HG03135 (cell line): ENCODE measurements around the gene SESN3.
"Not testable (repeated sequence)": the region's sequence is repeated elsewhere in the genome, so short reads cannot be mapped to it uniquely, and the experiment has no call there.

Source experiments
- ATAC-seq: cut with Tn5 transposase; IDR thresholded peaks from one replicate; pipeline ENCODE4 v1.9.1; 2021; ENCODE audit warnings: mild to moderate bottlenecking, moderate library complexity; ENCODE audit not compliant: unreplicated experiment

The SESN3 gene

DNA sequence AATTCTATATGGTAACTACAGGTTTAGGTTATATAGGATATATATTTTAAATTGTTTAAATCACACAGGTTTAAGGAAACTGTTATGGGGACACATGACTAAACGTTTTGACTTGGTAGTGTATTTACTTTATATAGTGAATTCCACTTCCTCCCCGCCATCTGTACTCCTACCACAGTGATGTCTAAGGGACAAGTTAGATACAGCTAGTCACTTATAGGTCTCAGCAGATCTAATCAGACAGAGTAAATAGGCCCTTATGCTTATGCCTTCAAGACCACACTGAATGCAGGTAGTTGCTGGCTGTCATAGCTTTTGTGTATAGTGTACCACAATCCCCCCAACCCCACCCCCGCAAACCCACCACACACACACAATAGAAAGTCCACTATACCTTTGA, 8.2 kb downstream of the SESN3 start:
- no peak for ATAC-seq

DNA sequence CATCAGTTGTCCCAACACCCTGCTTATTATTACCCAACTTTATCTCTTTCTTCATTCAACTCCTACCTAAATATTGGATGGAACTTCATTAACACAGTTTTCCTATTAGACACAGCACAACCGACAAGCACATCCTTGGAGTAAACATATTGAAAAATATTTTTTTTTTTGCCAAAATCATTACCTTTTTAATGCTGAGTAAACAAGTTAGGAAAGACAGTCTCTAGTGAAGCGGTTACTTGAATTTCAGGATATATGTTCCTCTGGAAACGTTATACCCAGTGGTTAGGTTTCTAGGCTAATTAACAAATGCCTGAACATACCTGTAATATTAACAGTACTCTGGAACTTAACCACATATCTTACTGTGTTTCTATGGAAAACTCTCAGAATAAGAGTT, 11.4 kb downstream of the SESN3 start:
- no peak for ATAC-seq

DNA sequence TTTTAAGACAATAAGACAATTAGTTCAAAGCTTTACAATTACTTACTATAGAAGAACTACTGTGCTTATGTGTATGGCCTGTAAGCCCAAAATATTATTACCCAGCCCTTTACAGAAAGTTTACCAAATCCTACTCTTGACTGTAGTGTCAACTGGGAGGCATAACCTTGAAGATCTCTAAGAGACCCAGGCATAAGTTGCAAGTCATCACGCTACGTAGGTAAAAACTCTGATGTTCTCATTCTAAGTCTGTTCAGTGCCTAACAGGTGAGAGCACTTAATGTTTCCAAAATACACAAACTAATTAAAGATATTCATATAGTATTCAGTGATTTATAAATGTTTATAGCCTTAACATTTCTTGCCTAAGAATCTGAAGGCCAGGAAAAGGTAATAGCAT, 12.9 kb downstream of the SESN3 start:
- no peak for ATAC-seq

DNA sequence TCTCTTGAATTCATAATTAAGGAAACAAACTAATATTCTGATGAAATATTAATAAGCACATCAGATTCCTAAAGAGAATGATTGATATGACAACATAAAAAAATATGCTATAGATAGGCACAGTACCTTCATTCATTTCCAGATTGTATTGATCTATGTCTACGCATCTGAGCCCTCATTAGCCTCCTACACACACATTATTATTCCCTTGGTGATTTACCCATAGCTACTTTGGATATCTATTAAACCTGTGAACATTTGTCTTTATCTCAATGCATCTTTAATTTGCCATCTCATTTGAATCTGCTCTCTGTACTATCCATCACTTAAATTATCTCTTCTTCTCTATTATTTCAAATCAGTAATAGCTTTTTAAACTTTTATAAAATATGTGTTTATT, 18.4 kb downstream of the SESN3 start:
- ATAC-seq, result no peak

DNA sequence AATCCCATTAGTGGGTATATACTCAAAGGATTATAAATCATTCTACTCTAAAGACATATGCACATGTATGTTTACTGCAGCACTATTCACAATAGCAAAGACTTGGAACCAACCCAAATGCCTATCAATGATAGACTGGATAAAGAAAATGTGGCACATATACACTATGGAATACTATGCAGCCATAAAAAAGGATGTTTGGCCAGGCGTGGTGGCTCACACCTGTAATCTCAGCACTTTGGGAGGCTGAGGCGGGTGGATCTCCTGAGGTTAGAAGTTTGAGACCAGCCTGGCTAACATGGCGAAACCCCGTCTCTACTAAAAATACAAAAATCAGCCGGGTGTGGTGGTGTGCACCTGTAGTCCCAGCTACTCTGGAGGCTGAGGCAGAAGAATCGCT, 21.5 kb downstream of the SESN3 start:
- ATAC-seq, result not testable (repeated sequence)

DNA sequence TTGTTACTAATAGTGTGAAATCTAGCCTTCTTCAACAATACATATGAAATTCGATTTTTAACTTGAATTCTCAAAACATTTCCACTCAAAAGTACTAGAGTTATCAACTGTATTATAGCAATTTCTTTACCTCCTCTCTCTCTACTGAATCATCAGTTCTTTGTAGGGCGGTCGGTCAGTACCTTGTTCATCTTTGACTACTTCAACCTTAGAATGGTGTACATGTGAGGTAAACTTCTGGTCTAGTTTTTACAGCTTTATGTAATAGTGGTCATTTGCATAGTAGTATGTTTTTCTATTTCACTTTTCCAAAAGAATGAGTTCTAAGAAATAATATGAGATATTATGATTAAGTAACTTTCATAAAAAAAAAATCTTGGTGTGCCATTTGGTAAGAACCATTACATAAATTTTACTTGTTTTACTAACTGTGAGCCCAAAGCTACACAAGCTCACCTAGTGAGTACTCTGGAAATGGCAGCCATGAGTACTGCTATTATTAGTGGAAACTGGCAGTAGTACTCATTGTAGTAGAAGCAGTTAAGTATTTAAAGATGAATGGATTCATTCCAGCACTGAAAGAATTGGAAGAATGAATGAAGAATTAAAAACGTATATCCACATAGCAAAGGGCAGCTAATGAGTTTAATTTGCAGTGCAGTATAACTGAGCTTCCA, 30.1 kb downstream of the SESN3 start:
- ATAC-seq, result no peak

DNA sequence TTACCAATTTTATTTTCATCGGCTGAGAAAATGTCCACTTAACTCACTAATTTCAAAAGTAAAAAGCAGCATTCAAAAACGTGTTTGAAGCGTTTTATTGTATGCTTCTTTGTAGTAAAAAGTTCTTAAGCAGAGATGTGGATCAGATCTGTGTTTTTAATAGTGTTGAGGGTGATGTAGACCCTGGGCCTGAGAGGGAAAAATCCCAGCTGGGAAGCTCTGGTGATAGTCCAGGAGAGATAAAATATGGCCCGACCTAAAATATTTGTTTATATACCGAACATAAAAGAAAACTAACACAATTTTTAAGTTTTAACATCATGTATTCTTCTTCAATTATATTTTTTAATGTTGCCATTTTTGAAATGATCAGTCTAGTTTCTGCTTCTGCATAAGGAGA, 35.2 kb downstream of the SESN3 start:
- ATAC-seq, result no peak

DNA sequence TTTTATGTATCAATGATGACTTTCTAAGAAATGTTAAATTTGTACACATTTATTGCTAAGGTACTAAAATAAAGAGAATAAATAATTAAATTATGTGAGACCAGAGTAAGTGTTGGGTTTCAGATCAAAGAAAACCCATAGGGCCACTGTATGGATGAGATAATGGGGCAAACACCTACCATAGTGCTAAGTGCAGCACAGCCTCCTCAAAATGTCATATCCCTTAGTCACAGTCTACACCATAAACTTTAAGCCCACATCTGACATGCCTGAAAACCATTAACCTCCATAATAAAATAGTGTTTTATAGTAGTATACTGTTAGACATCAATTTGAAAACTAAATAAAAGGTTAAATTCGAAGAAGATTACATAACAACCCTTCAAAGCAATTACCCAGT, 37.5 kb downstream of the SESN3 start:
- no peak for ATAC-seq

DNA sequence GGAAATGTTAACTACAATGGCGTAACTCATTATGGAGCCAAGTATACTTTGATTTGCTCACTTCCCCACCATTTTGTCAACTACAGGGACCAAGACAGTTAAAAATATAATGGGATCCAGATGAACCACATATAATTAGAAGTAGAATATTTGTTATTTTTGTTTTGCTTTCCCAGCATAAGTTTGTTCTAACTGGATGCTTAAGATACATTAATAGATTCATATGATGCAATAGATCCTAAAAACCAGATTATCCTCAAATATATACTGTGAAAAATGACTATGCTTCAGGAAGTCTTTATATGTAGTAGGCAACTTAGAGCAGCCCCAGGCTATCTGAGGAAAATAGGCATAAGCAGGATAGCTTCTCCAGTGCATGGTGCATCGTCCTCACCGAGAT, 38.3 kb downstream of the SESN3 start:
- no peak for ATAC-seq

DNA sequence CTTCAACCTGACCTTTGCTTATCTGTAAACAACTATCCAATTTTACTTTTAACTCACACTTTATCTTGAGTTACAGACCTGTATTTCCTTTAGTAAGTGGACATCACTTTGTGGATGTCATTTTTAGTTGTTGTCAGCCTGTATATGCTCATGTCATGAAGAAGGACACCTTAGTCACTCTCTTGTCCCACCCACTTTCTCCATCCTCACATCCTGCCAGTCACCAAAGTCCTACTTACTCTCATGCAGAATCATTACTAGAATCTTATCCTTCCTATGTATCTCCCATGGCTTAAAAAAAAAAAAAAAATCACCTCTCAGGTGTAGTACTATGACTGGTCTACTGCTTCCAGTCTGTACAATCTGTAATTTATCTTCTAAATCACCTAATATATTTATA, 43.3 kb downstream of the SESN3 start:
- ATAC-seq, result no peak

DNA sequence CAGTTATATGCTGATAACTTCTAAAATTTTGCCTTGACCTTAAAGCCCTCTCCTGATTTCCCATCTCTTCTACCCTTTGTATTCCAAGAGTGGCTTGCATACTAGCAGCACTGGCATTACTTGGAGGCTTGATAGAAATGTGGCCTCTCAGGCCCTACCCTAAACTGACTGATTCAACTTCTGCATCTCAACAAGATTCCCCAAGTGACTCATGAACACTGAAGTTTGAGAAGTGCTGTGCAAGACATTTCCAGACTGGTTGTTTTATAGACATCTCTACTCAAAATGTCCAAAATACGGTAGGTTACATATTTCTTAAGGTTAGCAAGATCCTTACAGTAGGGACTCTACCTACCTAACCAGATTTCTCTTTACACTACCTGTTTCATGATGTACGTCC, 48.6 kb downstream of the SESN3 start:
- ATAC-seq, result no peak

DNA sequence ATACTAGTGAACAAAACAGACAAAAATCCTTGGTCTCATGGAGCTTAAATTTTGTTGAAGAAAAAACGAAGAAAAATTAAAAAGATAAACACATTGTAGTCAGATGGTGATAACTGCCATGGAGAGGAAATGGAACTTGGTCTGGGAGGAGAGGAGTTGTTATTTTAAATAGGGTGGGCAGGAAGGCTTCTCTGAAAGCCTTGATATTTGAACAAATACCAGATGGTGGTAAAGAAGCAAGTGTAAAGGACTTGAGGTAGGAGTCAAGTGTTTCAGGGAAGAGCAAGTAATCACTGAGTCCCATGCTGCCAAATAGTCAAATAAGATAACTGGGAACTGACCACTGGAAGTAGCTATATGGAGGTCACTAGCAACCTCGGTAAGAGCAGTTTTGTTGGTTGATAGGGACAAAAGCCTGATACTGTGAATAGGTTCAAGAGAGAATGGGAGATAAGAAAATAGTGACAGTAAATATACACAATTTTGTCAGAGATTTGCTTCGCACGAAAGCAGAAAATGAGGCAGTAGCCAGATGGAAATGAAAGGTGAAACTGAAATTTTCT, 55.1 kb downstream of the SESN3 start:
- ATAC-seq, result no peak

DNA sequence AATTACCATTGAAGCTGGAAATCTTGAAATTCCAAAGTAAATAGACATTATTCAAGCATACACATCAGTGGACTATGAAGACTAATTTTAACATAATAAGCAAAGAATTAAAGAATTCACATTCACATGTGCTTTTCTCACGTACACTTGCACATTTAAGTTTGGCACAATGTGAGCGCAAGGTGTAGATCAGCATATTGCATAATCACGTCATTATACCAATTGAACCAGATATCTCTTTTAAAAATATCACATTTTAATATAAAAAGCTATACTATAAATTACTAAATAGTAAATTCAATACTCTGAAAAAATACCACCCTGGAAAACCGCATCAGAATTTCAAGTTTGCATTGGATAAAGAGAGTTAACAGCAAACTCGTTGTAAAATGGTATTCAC, 60.7 kb downstream of the SESN3 start:
- ATAC-seq, result no peak

DNA sequence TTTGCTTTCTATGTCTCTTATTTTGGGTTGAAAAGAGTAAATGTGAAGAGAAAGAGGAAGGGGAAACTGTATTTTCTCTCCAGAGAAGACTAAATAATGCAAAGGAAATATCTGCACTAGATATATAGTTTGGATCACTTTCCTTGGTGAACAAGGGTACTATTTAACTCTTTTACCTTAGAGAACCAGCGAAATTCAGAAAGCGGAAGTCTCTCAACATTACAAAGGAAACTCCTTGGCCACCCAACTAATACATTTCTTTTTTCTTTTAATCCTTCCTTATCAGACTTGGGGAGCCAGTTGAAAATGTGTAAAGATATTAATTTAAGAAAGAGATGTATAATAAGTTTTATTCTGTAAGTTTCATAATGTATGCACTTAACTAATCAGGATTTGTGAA, 64.2 kb downstream of the SESN3 start:
- no peak for ATAC-seq

DNA sequence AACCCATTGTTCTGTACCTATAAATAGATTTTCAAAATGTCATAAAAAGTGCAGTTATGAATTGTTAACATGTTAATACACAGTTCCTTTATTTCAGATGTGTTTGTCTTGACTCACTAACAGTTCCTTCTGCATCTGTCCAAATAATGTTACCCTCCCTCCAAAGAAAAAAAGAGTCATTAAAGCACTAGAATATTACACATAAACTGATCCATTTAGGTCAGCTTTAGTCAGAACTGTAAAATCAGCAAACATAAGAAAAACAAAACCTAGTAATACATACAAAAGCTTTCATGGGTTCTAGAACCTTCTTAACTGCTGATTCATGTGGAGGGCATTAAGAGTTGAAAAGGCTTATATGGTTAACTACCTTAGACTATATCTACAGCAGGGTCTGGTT, 65.4 kb downstream of the SESN3 start:
- ATAC-seq, result no peak

DNA sequence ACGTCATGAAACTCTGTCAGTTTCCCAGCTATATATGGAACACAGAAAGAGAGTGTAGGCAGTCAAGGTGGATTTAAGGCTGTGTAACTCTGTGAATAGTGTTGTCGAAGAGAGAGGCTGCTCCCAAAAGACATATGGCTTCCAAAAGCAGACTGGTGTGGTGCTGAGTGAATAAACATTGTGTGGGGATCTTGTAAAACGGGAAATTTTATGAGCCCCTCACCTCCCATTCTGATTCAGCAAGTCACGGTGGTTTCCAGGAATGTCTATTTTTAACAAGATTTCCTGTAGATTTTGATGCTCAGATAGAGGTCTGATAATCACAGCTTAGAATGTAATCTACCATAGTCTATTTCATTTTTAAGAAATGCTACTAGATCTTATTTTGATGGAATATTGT, 67.9 kb downstream of the SESN3 start:
- no peak for ATAC-seq

DNA sequence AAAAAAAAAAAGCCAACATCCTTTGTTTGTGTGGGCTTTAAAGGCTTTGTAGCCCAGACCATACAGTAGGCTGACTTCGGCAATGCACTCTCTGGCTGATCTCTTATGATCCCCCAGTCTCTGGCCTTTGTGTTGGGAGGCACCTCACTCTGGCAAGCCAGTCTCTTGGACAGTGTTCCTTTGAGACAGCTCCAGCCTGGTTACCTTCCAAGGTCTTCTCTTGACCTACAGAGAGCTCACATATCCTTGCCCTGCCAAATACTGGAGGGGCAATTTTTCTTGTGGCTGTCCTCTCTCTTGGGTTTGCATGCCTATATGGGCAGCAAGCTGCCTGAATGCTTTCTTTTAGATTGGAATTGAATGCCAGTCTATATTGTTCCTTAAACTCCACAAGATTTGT, 69.8 kb downstream of the SESN3 start:
- ATAC-seq, result no peak

DNA sequence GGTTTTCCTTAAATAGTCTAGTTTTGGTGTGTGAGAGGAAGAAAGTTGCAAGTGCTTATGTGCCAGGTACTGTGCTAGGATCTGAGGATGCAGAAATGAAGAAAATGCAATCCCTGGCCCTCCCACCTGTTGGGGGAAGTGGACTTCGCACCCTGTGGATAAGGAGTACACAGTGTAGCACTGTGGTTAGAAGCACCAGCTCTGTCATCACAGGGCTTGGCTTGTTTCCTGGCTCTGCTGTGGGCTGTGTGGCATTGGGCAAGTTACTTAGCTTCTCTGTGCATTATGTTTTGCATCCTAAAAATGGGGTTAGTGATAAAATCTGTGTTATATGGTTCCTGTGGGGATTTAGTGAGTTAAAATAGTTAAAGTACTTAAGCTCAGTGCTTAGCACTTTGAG, 73.2 kb downstream of the SESN3 start:
- ATAC-seq, result no peak

DNA sequence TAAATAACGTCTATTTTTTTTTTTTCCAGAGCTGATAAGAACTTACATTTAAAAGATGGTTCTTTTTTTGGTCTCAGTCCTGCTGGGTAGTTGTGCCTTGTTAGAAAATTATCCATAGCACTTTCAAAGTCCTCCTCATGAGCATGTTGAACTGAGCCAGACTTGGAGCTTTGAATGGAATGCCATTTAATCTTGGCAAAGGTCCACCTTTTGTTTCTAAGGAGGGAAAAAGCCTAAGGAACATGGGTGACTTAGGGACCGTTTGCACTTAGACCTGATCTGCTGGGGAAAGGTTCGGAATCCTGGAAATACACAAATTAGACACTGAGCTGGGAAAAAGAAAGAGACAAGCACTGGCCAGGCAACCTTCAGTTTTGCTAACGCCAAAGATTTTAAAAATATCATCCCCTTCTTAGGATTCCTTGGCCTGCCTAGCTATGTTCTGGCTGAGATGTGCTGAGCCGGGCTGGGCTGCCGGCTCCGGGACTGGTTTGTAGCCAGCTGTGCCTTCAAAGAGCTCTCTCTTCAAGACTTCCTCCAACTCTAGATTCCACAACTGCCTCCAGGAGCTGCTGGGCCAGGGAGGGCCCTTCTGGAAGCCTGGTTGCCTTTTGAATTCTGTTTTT, 74.0 kb downstream of the SESN3 start:
- ATAC-seq, result no peak

DNA sequence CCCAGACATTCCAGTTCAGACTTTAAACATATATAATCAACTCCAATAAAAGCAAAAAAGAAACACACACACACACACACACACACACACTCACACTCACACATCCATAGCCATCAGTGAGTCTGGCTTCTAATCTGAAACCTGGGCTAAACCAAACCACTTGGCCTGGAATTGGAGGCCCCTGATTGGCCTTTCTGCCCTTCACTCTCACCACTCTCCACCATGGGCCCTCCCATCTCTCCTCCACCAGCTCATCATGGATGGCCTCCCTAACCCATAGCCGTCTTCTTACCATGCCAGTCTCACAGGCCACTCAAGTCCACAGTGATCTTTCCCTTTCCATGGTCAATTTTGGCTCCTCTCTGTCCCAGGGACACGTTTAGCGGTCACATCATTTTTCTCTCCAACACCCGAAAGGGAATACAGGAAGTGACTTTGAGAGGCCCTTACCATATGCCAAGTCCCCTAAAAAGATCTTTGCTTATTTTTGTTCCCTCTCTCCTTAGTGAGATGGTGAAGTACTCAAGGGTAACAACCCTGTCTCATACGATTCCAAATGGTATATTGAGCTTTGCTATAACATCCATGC, 74.8 kb downstream of the SESN3 start:
- no peak for ATAC-seq

DNA sequence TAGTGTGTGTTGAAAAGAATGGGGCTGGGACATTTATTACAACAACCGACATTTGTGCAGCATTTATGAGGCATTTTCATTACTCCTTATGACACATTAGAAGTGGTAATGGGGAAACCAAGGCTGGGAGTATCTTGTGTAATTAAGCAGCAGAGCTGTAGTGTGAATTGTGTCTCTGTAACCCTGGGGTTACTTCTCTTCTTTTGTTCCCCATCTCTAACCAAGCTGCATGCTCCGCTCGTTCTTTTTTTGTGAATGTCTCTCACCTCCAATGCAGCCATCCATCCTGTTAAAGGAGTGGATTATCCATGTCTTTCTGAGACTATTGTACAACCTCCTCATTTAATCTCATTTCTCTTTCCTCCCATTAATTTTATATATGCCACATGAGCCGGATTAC, 75.6 kb downstream of the SESN3 start:
- ATAC-seq, result no peak

DNA sequence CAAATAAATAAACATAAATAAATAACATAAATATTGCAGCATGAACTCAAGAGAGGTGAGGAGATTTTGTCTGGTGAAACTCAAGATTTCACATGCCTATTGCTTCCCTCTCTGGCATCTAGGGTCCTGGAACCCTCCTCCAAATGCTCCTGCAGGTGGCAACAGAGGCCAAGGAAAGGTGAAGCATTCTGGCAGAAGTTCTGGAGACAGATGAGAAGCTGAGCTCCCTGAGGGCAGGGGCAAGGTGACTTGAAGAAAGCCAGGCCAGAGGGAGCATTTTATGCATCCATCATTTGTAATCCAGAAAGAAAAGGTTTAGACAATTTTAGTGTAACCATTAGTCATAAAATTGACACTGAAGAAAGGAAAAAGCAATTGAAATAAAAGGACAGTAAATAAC, 76.5 kb downstream of the SESN3 start:
- ATAC-seq, result no peak
